ENCODE results near the gene SKAP1.

SKAP1 gene

GRCh38 chr17:48151220-48151619 lies 278.8 kb downstream of the SKAP1 start:
- no peak for TF ChIP-seq TAF1 (IDR thresholded peaks at IDR 0.05; ENCODE audit: borderline replicate concordance, low read depth, low read length)
- no peak for TF ChIP-seq POLR2A (IDR thresholded peaks at IDR 0.05; ENCODE audit: low read depth, low read length)
- TF ChIP-seq POLR2AphosphoS5 (IDR thresholded peaks at IDR 0.05; ENCODE audit: low read depth, low read length) = no peak
- FAIRE-seq = no peak
- DNase-seq (ENCODE audit: insufficient read length) = no peak

- no peak for TF ChIP-seq TAF1 (IDR thresholded peaks at IDR 0.05; ENCODE audit: borderline replicate concordance, low read depth, low read length)
- DNase-seq (ENCODE audit: insufficient read length) (no peak), FAIRE-seq (no peak)
Measured at GRCh38 chr17:48150597-48151001, 279.4 kb downstream of the SKAP1 start.

- no peak for DNase-seq (ENCODE audit: insufficient read length)
- FAIRE-seq = no peak
- TF ChIP-seq POLR2AphosphoS5 (IDR thresholded peaks at IDR 0.05; ENCODE audit: low read depth, low read length) (no peak), POLR2A (IDR thresholded peaks at IDR 0.05; ENCODE audit: low read depth, low read length) (no peak), TAF1 (IDR thresholded peaks at IDR 0.05; ENCODE audit: borderline replicate concordance, low read depth, low read length) (no peak)
Measured at GRCh38 chr17:48149787-48150463, 280.1 kb downstream of the SKAP1 start.

GRCh38 chr17:48148854-48149786 lies 280.9 kb downstream of the SKAP1 start:
- no peak for DNase-seq (ENCODE audit: insufficient read length)
- no peak for FAIRE-seq
- TF ChIP-seq POLR2AphosphoS5 (IDR thresholded peaks at IDR 0.05; ENCODE audit: low read depth, low read length) = no peak

GRCh38 chr17:48148029-48148770 lies 281.8 kb downstream of the SKAP1 start:
- TF ChIP-seq TAF1 (IDR thresholded peaks at IDR 0.05; ENCODE audit: borderline replicate concordance, low read depth, low read length) (no peak), POLR2A (IDR thresholded peaks at IDR 0.05; ENCODE audit: low read depth, low read length) (no peak), POLR2AphosphoS5 (IDR thresholded peaks at IDR 0.05; ENCODE audit: low read depth, low read length) (no peak)
- no peak for DNase-seq (ENCODE audit: insufficient read length)
- no peak for FAIRE-seq

GRCh38 chr17:48144976-48145798 lies 284.8 kb downstream of the SKAP1 start:
- no peak for FAIRE-seq
- DNase-seq (ENCODE audit: insufficient read length) = no peak
- TF ChIP-seq POLR2A (IDR thresholded peaks at IDR 0.05; ENCODE audit: low read depth, low read length) (no peak), POLR2AphosphoS5 (IDR thresholded peaks at IDR 0.05; ENCODE audit: low read depth, low read length) (no peak)

- FAIRE-seq = no peak
- no peak for TF ChIP-seq POLR2AphosphoS5 (IDR thresholded peaks at IDR 0.05; ENCODE audit: low read depth, low read length)
- TF ChIP-seq TAF1 (IDR thresholded peaks at IDR 0.05; ENCODE audit: borderline replicate concordance, low read depth, low read length) = no peak
- TF ChIP-seq POLR2A (IDR thresholded peaks at IDR 0.05; ENCODE audit: low read depth, low read length) = no peak
- DNase-seq (ENCODE audit: insufficient read length) = no peak
Measured at GRCh38 chr17:48144231-48144630, 285.8 kb downstream of the SKAP1 start.

GRCh38 chr17:48143629-48144028 lies 286.4 kb downstream of the SKAP1 start:
- no peak for TF ChIP-seq POLR2AphosphoS5 (IDR thresholded peaks at IDR 0.05; ENCODE audit: low read depth, low read length)
- no peak for TF ChIP-seq TAF1 (IDR thresholded peaks at IDR 0.05; ENCODE audit: borderline replicate concordance, low read depth, low read length)
- TF ChIP-seq POLR2A (IDR thresholded peaks at IDR 0.05; ENCODE audit: low read depth, low read length) = no peak

GRCh38 chr17:48139944-48140343 lies 290.1 kb downstream of the SKAP1 start:
- FAIRE-seq (no peak), DNase-seq (ENCODE audit: insufficient read length) (no peak)
- TF ChIP-seq POLR2AphosphoS5 (IDR thresholded peaks at IDR 0.05; ENCODE audit: low read depth, low read length) (no peak), TAF1 (IDR thresholded peaks at IDR 0.05; ENCODE audit: borderline replicate concordance, low read depth, low read length) (no peak), POLR2A (IDR thresholded peaks at IDR 0.05; ENCODE audit: low read depth, low read length) (no peak)

More at GRCh38 chr17:48143629-48144028, 286.4 kb downstream of the SKAP1 start:
- FAIRE-seq (no peak), DNase-seq (ENCODE audit: insufficient read length) (no peak)

GRCh38 chr17:48137656-48138055 lies 292.4 kb downstream of the SKAP1 start:
- no peak for TF ChIP-seq TAF1 (IDR thresholded peaks at IDR 0.05; ENCODE audit: borderline replicate concordance, low read depth, low read length)
- no peak for TF ChIP-seq POLR2AphosphoS5 (IDR thresholded peaks at IDR 0.05; ENCODE audit: low read depth, low read length)
- no peak for TF ChIP-seq POLR2A (IDR thresholded peaks at IDR 0.05; ENCODE audit: low read depth, low read length)
- FAIRE-seq = no peak
- no peak for DNase-seq (ENCODE audit: insufficient read length)

All from GM12892 (cell line).